Kidney (tissue), 14 donors: ENCODE data around the gene FBXL19. TPM values are rescaled to one million over a fixed set of nuclear protein-coding genes. Genes with fewer than 3 reads are reported as not detected.

Experiments
- DNase-seq, 5 donors: peaks; one replicate each; pipeline ENCODE4 v3.0.0-alpha.2; 2013 to 2020
- FAIRE-seq: peaks from 2 replicates; lab custom pipeline; 2012; peaks lifted over from hg19 to GRCh38; lab: Jason Lieb, UNC
- H3K27ac ChIP-seq, 2 donors: one replicate each; pipeline ENCODE4 v1.7.0; 2013; ENCODE audit warnings: low read depth in 2 of 2, low read length in 2 of 2, inconsistent platforms in 1 of 2
- H3K27me3 ChIP-seq: one replicate; pipeline ENCODE4 v1.7.1; 2013; ENCODE audit warnings: low read length, inconsistent platforms; ENCODE audit not compliant: control insufficient read depth, insufficient read depth
- H3K36me3 ChIP-seq, 3 donors: one replicate each; pipeline versions ENCODE4 v1.7.0 to v1.7.1; 2013; ENCODE audit warnings: low read length in 3 of 3, control low read depth in 1 of 3, inconsistent platforms in 1 of 3; ENCODE audit not compliant: insufficient read depth in 3 of 3, control insufficient read depth in 2 of 3
- H3K4me1 ChIP-seq, 3 donors: one replicate each; pipeline versions ENCODE4 v1.7.0 to v1.7.1; 2013; ENCODE audit warnings: low read length in 3 of 3, inconsistent platforms in 1 of 3, low read depth in 1 of 3; ENCODE audit not compliant: control insufficient read depth in 2 of 3, insufficient read depth in 2 of 3
- H3K4me3 ChIP-seq, 3 donors: one replicate each; pipeline versions ENCODE4 v1.7.0 to v1.8.1; 2013; ENCODE audit warnings: low read length in 3 of 3, control low read depth in 1 of 3, inconsistent platforms in 1 of 3
- H3K9ac ChIP-seq, 3 donors: one replicate each; pipeline versions ENCODE4 v1.7.0 to v1.7.1; 2013; ENCODE audit warnings: low read length in 3 of 3, control low read depth in 1 of 3, inconsistent platforms in 1 of 3
- H3K9me3 ChIP-seq, 3 donors: one replicate each; pipeline versions ENCODE4 v1.7.0 to v1.7.1; 2013; ENCODE audit warnings: low read length in 3 of 3, control low read depth in 1 of 3, inconsistent platforms in 1 of 3; ENCODE audit not compliant: control insufficient read depth in 2 of 3, insufficient read depth in 1 of 3
- CTCF ChIP-seq: IDR thresholded peaks from 3 replicates; pipeline ENCODE4 v1.5.1; 2012; ENCODE audit warnings: mild to moderate bottlenecking, moderate library complexity, borderline replicate concordance; ENCODE audit not compliant: insufficient read depth; ENCODE audit errors: extremely low read depth
- intact Hi-C: fragments of 100-400 bp; cut with DNase I; formaldehyde crosslinking; loops from one replicate; pipeline ENCODE4 v1.11.1; 2022
- polyA plus RNA-seq: library from polyadenylated mRNA; stranded (reverse); fragments of 350-450 nt; fragmentation: Illumina TruSeq; extraction: RNeasy Lipid Tissue Mini Kit (QIAGEN cat#74804); gene quantifications from one replicate; pipeline ENCODE4 v1.2.3, GENCODE V29; 2014; ENCODE audit warnings: low read depth, low replicate concordance; ENCODE audit not compliant: insufficient read depth
- total RNA-seq: library from RNA; stranded (reverse); fragmentation: NEBNext Ultra II Directional; extraction: Animal tissue kit (Norgen Biotek cat#: 25700); gene quantifications from one replicate; pipeline ENCODE4 v1.2.1, GENCODE V29; 2021
- donor health status: control.
- donor health status: control.
- donor health status: control.
- donor health status: control.
- donor health status: control.
- donor health status: DM: yes; HTN: yes; CAD: no.
- donor health status: Normal renal cell carcinoma (clear cell type).

FBXL19 gene
- total and polyA plus RNA-seq, 2 donors from 2014 or later = 7.4 to 18.9 TPM

- H3K9ac ChIP-seq = peak overlapping the region; percentile 40 to 89 (median 79)
- FAIRE-seq (no peak), DNase-seq (peak; percentile 93 to 97 (median 95))
- no peak for TF ChIP-seq CTCF
- no peaks in the 10 kb centered on the region for H3K36me3 ChIP-seq
- peaks cover 9 to 33% (median 23%) of the 10 kb centered on the region in 3 donors for H3K4me1 ChIP-seq
- peak overlapping the region; percentile 99 for H3K27ac ChIP-seq
- no peaks in the 10 kb centered on the region for H3K9me3 ChIP-seq
- no peaks in the 10 kb centered on the region for H3K27me3 ChIP-seq
- intact Hi-C loops = no loop called here
- H3K4me3 ChIP-seq = peak overlapping the region; percentile 44 to 76 (median 60)
These were observed 26.3 kb upstream of the FBXL19 start for GRCh38 chr16:30896889-30897733.

- Histone ChIP-seq H3K4me1 (peaks cover 5 to 26% (median 18%) of the 10 kb centered on the region in 3 donors), H3K4me3 (no peak overlapping the region), H3K9ac (no peak overlapping the region), H3K27me3 (no peaks in the 10 kb centered on the region), H3K27ac (no peak overlapping the region), H3K36me3 (no peaks in the 10 kb centered on the region), H3K9me3 (no peaks in the 10 kb centered on the region)
- FAIRE-seq = no peak
- no peak for TF ChIP-seq CTCF
- intact Hi-C loops = no loop called here
- no peak for DNase-seq
These were observed 23.6 kb upstream of the FBXL19 start for GRCh38 chr16:30899794-30900193.

- DNase-seq (no peak), FAIRE-seq (no peak)
- no peak overlapping the region for H3K4me3 ChIP-seq
- intact Hi-C loops = no loop called here
- H3K27me3 ChIP-seq = no peaks in the 10 kb centered on the region
- H3K9ac ChIP-seq = no peak overlapping the region
- peaks cover 2 to 19% (median 11%) of the 10 kb centered on the region in 3 donors for H3K4me1 ChIP-seq
- H3K9me3 ChIP-seq = no peaks in the 10 kb centered on the region
- TF ChIP-seq CTCF = no peak
- no peak overlapping the region for H3K27ac ChIP-seq
- H3K36me3 ChIP-seq = no peaks in the 10 kb centered on the region
These were observed 22.8 kb upstream of the FBXL19 start for GRCh38 chr16:30900588-30900987.
